GM21723 (cell line): ENCODE results near the gene MRPS18A.

Experiments
- ATAC-seq: cut with Tn5 transposase; IDR thresholded peaks from one replicate; pipeline ENCODE4 v1.9.1; 2021; ENCODE audit warnings: mild to moderate bottlenecking, moderate library complexity; ENCODE audit not compliant: unreplicated experiment

Gene MRPS18A

GRCh38 chr6:43699564-43700186 is 12.1 kb upstream of the MRPS18A start:
- ATAC-seq: no peak

GRCh38 chr6:43698584-43699349 is 11.2 kb upstream of the MRPS18A start:
- no peak for ATAC-seq

GRCh38 chr6:43697421-43697820 is 9.8 kb upstream of the MRPS18A start:
- no peak for ATAC-seq

- ATAC-seq: no peak
These were observed 8.3 kb upstream of the MRPS18A start for GRCh38 chr6:43695967-43696291.

GRCh38 chr6:43695215-43695966 is 7.8 kb upstream of the MRPS18A start:
- no peak for ATAC-seq

DNA sequence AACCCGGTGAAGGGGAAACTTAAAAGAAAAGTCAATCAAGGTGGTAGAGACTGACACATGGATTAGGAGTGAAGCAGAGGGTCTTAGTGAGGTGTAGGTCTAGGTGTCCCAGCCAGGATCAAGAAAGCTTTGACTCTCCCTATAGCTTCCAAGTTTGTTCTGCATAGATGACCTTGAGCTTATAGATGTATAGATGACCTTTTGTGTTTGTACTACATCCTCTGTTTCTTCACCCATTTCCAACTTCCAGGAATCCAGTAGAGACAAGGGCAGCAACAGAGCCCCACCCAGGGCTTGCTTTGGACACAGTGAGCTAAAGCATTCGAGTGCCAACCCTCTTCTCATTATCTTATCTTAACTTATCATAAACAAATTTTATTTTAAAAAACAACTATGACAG is 1.8 kb upstream of the MRPS18A start:
- no peak for ATAC-seq

- ATAC-seq: no peak
These were observed 533 bp downstream of the MRPS18A start for GRCh38 chr6:43687079-43687436.

DNA sequence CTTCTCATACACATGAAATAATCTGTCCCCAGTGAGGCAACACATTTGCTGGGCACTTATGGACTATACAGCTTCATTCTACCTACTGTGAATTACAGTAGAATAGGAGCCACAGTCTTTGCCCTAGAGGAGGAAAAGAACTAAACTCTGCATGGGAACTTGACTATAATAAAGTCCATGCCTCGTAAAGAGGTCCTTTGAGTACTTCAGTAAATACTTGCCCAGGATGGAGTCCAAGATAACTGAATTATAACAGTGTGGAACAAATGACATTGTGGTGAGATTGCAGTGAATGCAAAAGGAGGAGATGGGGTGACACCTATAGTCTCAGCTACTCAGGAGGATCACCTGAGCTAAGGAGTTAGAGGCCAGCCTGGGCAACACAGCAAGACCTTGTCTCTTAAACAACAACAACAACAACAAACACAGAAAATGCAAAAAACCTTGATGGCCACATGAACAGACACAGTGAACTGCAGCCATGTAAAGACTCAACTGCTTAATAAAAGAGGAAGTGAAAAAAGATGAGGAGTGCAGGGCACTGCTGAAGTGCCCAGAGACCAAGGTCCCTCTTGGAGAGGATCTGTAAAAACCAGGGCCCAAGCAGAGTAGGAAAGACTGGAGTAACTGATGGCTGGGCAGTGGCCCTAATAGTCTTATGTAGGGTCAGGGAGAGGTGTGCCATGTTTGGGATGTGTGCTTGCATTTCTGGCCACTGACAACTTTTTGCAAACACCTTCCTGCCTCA is 3.7 kb downstream of the MRPS18A start:
- ATAC-seq: peak; percentile 68

DNA sequence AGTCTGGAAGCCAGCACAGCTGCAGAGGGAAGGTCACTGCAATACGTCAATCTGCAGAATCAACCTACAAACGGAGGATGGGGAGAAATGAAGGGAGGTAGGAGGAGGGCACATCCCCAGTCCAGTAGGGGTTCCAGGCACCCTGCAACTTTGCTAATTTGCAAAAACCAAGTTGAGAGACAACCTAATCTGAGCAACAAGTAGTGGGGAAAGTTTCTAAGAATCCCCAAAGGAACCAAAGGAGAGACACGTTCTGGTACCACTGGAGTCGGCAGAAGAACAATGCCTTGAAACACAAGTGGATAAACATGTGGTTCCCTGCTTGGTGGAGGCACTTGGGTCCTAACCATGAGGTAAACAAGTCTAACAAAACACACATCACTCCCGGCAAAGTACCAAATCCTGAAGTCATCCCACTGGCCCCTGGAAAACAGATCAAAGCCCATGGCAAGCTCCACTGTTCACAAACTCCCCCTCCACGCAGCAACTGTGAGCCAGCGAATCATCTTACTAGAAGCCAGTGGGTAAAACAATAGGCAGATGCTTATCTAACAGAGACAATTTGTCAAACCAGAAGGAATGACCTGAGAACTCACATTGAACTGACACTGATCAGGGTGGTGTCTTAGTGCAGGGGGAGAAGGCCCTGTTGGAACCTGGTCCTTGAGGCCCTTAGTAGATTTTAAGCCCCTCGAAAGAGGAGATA is 4.7 kb downstream of the MRPS18A start:
- ATAC-seq: no peak

DNA sequence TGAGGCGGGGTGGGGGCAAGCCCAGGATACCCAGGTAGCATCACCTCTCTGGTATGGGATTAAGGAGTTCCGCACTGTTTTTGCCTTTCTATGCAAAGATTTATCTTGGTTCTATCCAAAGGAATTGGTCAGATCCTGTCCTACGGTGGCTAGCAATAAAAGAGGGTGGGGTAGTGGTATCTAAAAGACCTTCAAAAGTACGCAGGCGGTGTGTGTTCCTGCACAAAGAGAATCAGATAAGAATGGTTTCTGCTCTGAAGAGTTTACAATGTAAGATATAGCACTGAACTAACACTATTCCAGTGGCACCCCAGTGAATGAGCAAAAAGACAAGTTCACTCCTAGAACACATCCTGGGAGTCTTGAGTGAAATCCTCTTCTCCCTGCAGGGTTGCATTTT is 6.3 kb downstream of the MRPS18A start:
- ATAC-seq: no peak

GRCh38 chr6:43680308-43681200 is 7.0 kb downstream of the MRPS18A start:
- ATAC-seq: no peak

DNA sequence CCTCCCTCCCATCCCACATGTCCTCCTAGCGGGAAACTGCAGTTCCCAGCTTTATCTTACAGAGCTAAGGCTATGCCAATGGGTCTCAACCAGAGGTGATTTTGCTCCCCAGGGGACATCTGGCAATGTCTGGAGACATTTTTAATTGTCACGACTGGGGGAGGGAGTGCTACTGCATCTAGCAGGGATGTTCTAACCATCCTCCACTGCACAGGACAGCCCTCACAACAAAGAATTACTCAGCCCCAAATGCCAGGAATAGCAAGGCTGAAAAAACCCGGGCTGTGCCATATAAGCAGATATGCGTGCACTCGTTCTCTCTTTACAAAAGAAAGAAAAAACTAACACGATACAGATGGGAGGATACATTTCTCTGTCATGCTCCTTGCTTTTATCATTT is 8.5 kb downstream of the MRPS18A start:
- ATAC-seq: no peak

DNA sequence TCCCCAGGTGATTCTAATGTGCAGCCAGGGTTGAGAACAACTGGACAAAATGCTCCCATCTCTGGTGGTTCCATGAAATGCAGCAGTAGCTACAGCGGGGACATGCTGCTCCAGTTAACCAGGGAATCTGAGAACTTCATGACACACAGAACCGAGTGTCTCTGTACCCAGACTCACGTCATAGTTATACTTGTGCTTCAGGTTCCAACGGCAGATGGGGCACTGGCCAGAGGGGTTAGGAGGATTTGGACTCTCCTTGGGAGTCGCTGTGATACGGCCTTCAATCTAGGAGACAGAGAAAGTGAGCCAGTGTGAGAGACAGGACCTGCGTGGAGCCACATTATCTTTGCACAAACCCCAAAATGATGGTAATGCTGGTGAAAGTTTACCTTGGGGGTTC is 9.2 kb downstream of the MRPS18A start:
- ATAC-seq: no peak

DNA sequence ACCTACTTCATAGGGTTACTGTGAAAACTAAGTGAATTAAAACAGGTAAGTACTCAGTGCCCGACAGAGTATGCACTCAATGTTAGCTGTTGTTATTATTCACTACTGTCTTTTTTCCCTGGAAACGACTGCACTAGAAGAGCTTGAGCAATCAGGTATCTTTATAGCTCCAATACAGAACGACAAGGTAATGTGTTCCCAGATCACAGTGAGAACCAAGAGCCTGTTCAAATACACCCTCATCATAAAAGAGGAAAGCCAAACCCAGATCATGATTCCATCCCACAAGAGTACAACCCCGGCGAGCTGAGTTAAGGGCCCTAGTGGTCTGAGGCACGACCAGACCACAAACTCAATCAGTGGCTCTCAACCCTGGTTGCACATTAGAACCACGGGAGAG is 9.8 kb downstream of the MRPS18A start:
- ATAC-seq: no peak

DNA sequence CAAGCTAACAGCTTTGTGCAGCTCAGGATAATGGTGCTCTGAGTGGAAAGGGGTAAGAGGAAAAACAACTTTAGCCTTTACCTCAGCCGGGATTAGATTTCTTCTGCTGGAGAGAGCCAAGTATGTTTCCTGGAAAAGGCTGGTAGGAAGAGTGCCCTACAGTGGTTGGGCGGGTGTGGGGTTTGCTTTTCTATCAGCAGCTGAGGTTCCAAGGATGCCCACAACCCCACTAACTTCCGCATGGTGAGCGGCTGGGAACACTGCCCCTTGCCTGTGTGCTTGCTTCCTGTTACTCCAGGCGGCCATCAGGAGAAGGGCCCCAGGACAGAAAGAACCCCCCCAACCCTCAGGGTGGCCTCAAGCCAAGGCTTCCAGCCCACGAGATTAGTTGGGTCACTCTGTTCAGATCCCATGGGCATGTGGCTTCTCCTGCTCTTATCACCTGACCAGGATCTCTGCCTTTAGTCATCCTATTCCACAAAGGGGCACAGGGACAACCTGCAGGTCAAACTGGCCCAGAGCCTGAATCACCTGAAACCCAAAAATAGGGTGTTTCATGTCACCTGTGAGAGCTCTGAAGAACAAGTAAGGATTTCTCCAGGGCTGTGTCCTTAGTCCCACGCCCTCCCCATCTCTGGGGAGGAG is 10.5 kb downstream of the MRPS18A start:
- no peak for ATAC-seq

- no peak for ATAC-seq
These were observed 12.7 kb downstream of the MRPS18A start for GRCh38 chr6:43674921-43675320.

GRCh38 chr6:43674291-43674690 is 13.3 kb downstream of the MRPS18A start:
- ATAC-seq: no peak

DNA sequence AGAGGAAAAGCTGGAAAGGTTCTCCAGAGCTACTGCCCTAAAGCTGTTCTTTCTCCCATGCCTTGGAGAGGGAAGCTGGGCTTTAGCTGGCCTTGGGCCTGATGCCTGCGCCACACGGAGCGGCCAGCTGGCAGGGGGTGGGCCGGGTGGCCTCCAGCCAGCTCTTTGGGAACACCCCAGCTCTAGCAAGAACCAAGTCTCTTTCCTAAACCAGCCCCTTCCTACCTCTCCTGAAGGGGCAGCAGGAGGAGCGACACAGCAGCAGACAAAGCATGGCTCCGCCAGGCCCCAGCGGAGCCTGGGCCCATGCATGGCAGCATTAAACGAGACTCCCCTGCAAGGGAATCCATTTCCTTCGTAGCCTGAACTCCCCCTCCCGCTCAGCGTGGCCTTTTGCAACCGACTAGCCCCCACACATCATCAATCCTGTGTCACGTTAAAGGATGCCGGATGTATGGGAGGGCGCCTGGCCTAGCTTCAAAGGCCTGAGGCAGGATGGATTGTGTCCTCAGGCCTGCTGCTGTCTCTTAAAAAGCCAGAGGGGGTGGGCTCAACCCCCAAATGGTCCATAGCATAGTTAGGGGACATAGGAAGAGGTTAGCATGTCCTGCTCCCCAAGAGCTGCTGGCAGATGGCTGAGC is 14.0 kb downstream of the MRPS18A start:
- ATAC-seq: no peak
